ENCODE results near the gene PPARA. TPM values are rescaled to one million over a fixed set of nuclear protein-coding genes. Genes with fewer than 3 reads are reported as not detected.

Gene PPARA
- total and polyA plus RNA-seq, 2 donors (not counting 1 experiment from before 2014, with no cell fraction given) = 4.1 to 29.8 TPM

DNA sequence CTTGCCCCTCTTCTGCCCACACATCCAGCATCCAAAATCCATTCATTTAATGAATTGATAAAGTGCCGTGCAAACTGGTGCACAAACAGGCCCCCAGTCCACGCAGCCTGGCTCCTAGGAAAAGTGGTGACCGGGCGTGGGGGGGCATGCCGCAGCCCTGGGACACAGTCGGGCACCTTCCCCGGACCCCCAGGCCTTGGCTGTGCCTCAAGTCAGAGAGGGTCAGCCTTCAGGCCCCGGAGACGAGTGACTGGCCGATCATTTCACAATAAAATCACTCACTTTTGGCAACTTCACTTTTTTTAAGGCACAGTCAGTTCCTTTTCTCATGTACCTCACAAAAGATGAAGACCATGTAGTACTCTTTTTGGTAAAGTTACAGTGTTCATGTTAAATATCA is 91.8 kb downstream of the PPARA start:
- Histone ChIP-seq H3K9ac (ENCODE audit: low read length) (no peak overlapping the region), H3K4me3 (ENCODE audit: control extremely low read depth in 1 of 5, extremely low read depth in 1 of 5, insufficient read depth in 1 of 5, low read depth in 2 of 5, low read length in 4 of 5) (no peak overlapping the region), H3K9me3 (ENCODE audit: control extremely low read depth in 1 of 3, control insufficient read depth in 2 of 3, insufficient read depth in 1 of 3, low read length in 2 of 3) (no peaks in the 10 kb centered on the region), H3K27ac (ENCODE audit: low read length in 2 of 2) (no peak overlapping the region), H3K4me1 (ENCODE audit: control insufficient read depth in 2 of 2, insufficient read depth in 2 of 2, low read length in 2 of 2) (peaks cover 18 to 23% of the 10 kb centered on the region in 2 donors), H4K20me1 (ENCODE audit: control insufficient read depth, insufficient read depth, low read length, poor library complexity, severe bottlenecking) (no peaks in the 10 kb centered on the region), H3K36me3 (replicated peaks in 1 of 2; ENCODE audit: control extremely low read depth in 1 of 2, control insufficient read depth in 1 of 2, extremely low read depth in 1 of 2, insufficient read depth in 2 of 2, low read length in 1 of 2) (peaks cover 0 to 9% of the 10 kb centered on the region in 2 experiments), H3K27me3 (replicated peaks in 1 of 4; ENCODE audit: control extremely low read depth in 1 of 4, control insufficient read depth in 3 of 4, insufficient read depth in 4 of 4, low read length in 3 of 4) (no peaks in the 10 kb centered on the region), H3K4me2 (replicated peaks; ENCODE audit: low read depth, low read length, poor library complexity, severe bottlenecking) (no peak overlapping the region), H3K79me2 (ENCODE audit: control insufficient read depth, insufficient read depth, low read length) (peaks cover 6% of the 10 kb centered on the region), H2AFZ (ENCODE audit: insufficient read depth, low read depth, low read length, poor library complexity, severe bottlenecking) (no peak overlapping the region)
- CTCF ChIA-PET = no interaction called here
- TF ChIP-seq, protein P1, sequence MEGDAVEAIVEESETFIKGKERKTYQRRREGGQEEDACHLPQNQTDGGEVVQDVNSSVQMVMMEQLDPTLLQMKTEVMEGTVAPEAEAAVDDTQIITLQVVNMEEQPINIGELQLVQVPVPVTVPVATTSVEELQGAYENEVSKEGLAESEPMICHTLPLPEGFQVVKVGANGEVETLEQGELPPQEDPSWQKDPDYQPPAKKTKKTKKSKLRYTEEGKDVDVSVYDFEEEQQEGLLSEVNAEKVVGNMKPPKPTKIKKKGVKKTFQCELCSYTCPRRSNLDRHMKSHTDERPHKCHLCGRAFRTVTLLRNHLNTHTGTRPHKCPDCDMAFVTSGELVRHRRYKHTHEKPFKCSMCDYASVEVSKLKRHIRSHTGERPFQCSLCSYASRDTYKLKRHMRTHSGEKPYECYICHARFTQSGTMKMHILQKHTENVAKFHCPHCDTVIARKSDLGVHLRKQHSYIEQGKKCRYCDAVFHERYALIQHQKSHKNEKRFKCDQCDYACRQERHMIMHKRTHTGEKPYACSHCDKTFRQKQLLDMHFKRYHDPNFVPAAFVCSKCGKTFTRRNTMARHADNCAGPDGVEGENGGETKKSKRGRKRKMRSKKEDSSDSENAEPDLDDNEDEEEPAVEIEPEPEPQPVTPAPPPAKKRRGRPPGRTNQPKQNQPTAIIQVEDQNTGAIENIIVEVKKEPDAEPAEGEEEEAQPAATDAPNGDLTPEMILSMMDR (IDR thresholded peaks at IDR 0.05) = no peak
- TF ChIP-seq EZH2 (IDR thresholded peaks at IDR 0.05; ENCODE audit: borderline replicate concordance, insufficient read depth, low read depth, low read length, poor library complexity, severe bottlenecking) = no peak
- intact Hi-C loops (cut with micrococcal nuclease) = no loop called here
- Mint-ChIP-seq H3K4me3 (no peak overlapping the region), H3K4me1 (peaks cover 21% of the 10 kb centered on the region), H3K27me3 (no peaks in the 10 kb centered on the region), H3K27ac (no peak overlapping the region), H3K9me3 (ENCODE audit: insufficient read depth) (no peaks in the 10 kb centered on the region)
- POLR2A ChIA-PET = no interaction called here
- DNase-seq = no peak
- 97% methylated on average over 7 of the region's 10 CpGs for WGBS (ENCODE audit: insufficient coverage)
- no peak for ATAC-seq (ENCODE audit: low read depth)

DNA sequence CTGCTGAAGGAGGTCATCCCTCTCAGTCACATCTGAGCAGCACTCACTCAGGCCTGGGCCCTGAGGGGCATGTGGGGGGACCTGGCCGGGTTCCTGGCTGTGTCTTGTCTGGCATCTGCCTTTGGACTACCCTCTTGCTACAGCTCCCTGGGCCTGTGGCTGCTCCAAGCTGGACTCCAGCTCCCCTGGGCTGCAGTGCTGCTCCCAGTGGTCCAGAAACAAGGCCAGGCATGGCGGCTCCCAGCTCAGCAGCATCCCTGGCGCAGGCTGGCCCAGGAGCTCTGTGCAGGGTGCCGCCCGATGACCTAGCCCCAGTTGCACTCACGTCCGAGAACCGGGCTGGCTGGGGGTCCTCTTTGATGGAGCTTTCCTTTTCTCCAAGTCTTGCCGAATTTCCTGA is 94.4 kb downstream of the PPARA start:
- intact Hi-C loops (cut with micrococcal nuclease) = no loop called here
- Histone ChIP-seq H3K36me3 (replicated peaks in 1 of 2; ENCODE audit: control extremely low read depth in 1 of 2, control insufficient read depth in 1 of 2, extremely low read depth in 1 of 2, insufficient read depth in 2 of 2, low read length in 1 of 2) (peaks cover 0 to 9% of the 10 kb centered on the region in 2 experiments), H4K20me1 (ENCODE audit: control insufficient read depth, insufficient read depth, low read length, poor library complexity, severe bottlenecking) (no peaks in the 10 kb centered on the region), H3K9ac (ENCODE audit: low read length) (no peak overlapping the region), H3K4me1 (ENCODE audit: control insufficient read depth in 2 of 2, insufficient read depth in 2 of 2, low read length in 2 of 2) (peaks cover 15 to 19% of the 10 kb centered on the region in 2 donors), H3K4me3 (ENCODE audit: control extremely low read depth in 1 of 5, extremely low read depth in 1 of 5, insufficient read depth in 1 of 5, low read depth in 2 of 5, low read length in 4 of 5) (no peak overlapping the region), H3K27ac (ENCODE audit: low read length in 2 of 2) (no peak overlapping the region), H3K79me2 (ENCODE audit: control insufficient read depth, insufficient read depth, low read length) (peaks cover 16% of the 10 kb centered on the region), H3K4me2 (replicated peaks; ENCODE audit: low read depth, low read length, poor library complexity, severe bottlenecking) (no peak overlapping the region), H3K9me3 (ENCODE audit: control extremely low read depth in 1 of 3, control insufficient read depth in 2 of 3, insufficient read depth in 1 of 3, low read length in 2 of 3) (no peaks in the 10 kb centered on the region), H3K27me3 (replicated peaks in 1 of 4; ENCODE audit: control extremely low read depth in 1 of 4, control insufficient read depth in 3 of 4, insufficient read depth in 4 of 4, low read length in 3 of 4) (no peaks in the 10 kb centered on the region), H2AFZ (ENCODE audit: insufficient read depth, low read depth, low read length, poor library complexity, severe bottlenecking) (no peak overlapping the region)
- ChIA-PET POLR2A (no interaction called here), CTCF (interaction anchor here (0.8 kb wide), 1 partner anchor 71 kb away, joined by 3 read pairs; no protein-coding TSS in a partner anchor)
- Mint-ChIP-seq H3K27me3 (no peaks in the 10 kb centered on the region), H3K4me3 (no peak overlapping the region), H3K27ac (no peak overlapping the region), H3K4me1 (peaks cover 20% of the 10 kb centered on the region), H3K9me3 (ENCODE audit: insufficient read depth) (no peaks in the 10 kb centered on the region)
- 97% methylated on average over 9 of the region's 9 CpGs for WGBS (ENCODE audit: insufficient coverage)
- DNase-seq (no peak), ATAC-seq (ENCODE audit: low read depth) (no peak)
- TF ChIP-seq, protein P1 (IDR thresholded peaks at IDR 0.05) = no peak
- TF ChIP-seq EZH2 (IDR thresholded peaks at IDR 0.05; ENCODE audit: borderline replicate concordance, insufficient read depth, low read depth, low read length, poor library complexity, severe bottlenecking) = no peak

Data from B cell (primary cell).